HL-60 (cell line): ENCODE data around the gene ARL8A.
"Not testable (repeated sequence)": the region's sequence is repeated elsewhere in the genome, so short reads cannot be mapped to it uniquely, and the experiment has no call there.

Experiments used
- POLR2AphosphoS5 ChIP-seq: IDR thresholded peaks from 2 replicates; pipeline ENCODE4 v1.6.1; 2012; ENCODE audit warnings: low read depth
- REST ChIP-seq: IDR thresholded peaks from 2 replicates; pipeline ENCODE4 v1.6.1; 2012; ENCODE audit warnings: low read depth; ENCODE audit not compliant: insufficient replicate concordance
- SPI1 ChIP-seq: IDR thresholded peaks from 2 replicates; pipeline ENCODE4 v1.6.1; 2012; ENCODE audit warnings: low read depth, mild to moderate bottlenecking, borderline replicate concordance
- TF ChIP-seq, protein P1 (sequence below): IDR thresholded peaks from one replicate; pipeline ENCODE4 v1.5.1; 2011; ENCODE audit warnings: low read length, control low read depth, inconsistent platforms; ENCODE audit not compliant: insufficient read depth

DNA sequence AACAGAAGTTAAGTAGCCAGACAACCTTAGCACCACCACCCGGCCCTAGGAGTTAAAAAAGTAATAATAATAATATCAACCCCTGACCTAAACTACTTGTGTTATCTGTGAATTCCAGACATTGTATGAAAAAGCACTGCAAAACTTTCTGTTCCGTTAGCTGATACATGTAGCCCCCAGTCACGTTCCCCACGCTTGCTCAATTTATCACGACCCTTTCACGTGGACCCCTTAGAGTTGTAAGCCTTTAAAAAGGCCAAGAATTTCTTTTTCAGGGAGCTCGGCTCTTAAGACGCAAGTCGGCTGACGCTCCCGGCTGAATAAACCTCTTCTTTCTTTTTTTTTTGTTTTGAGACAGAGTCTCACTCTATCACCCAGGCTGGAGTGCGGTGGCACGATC, 22.5 kb upstream of the ARL8A start:
- TF ChIP-seq, protein P1, sequence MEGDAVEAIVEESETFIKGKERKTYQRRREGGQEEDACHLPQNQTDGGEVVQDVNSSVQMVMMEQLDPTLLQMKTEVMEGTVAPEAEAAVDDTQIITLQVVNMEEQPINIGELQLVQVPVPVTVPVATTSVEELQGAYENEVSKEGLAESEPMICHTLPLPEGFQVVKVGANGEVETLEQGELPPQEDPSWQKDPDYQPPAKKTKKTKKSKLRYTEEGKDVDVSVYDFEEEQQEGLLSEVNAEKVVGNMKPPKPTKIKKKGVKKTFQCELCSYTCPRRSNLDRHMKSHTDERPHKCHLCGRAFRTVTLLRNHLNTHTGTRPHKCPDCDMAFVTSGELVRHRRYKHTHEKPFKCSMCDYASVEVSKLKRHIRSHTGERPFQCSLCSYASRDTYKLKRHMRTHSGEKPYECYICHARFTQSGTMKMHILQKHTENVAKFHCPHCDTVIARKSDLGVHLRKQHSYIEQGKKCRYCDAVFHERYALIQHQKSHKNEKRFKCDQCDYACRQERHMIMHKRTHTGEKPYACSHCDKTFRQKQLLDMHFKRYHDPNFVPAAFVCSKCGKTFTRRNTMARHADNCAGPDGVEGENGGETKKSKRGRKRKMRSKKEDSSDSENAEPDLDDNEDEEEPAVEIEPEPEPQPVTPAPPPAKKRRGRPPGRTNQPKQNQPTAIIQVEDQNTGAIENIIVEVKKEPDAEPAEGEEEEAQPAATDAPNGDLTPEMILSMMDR = not testable (repeated sequence)
- TF ChIP-seq REST, SPI1, POLR2AphosphoS5: not testable (repeated sequence)
